Ishikawa (cell line): Measurements from ENCODE around the gene OPHN1.

Experiments used
- CEBPB ChIP-seq: IDR thresholded peaks from 2 replicates; pipeline ENCODE4 v1.6.1; 2012
- EP300 ChIP-seq: IDR thresholded peaks from 2 replicates; pipeline ENCODE4 v1.6.1; 2012; ENCODE audit warnings: borderline replicate concordance
- RAD21 ChIP-seq: IDR thresholded peaks from 2 replicates; pipeline ENCODE4 v1.6.1; 2012; ENCODE audit warnings: low read depth
- USF1 ChIP-seq: IDR thresholded peaks from 2 replicates; pipeline ENCODE4 v1.6.1; 2012
- TF ChIP-seq, protein P1 (sequence below): IDR thresholded peaks from 2 replicates; pipeline ENCODE4 v1.6.1; 2012; ENCODE audit warnings: low read depth, mild to moderate bottlenecking

GRCh38 chrX:68288127-68288526, 145.2 kb downstream of the OPHN1 start:
- TF ChIP-seq RAD21 = no peak
- no peak for TF ChIP-seq CEBPB
- no peak for TF ChIP-seq EP300
- no peak for TF ChIP-seq USF1
- TF ChIP-seq, protein P1, sequence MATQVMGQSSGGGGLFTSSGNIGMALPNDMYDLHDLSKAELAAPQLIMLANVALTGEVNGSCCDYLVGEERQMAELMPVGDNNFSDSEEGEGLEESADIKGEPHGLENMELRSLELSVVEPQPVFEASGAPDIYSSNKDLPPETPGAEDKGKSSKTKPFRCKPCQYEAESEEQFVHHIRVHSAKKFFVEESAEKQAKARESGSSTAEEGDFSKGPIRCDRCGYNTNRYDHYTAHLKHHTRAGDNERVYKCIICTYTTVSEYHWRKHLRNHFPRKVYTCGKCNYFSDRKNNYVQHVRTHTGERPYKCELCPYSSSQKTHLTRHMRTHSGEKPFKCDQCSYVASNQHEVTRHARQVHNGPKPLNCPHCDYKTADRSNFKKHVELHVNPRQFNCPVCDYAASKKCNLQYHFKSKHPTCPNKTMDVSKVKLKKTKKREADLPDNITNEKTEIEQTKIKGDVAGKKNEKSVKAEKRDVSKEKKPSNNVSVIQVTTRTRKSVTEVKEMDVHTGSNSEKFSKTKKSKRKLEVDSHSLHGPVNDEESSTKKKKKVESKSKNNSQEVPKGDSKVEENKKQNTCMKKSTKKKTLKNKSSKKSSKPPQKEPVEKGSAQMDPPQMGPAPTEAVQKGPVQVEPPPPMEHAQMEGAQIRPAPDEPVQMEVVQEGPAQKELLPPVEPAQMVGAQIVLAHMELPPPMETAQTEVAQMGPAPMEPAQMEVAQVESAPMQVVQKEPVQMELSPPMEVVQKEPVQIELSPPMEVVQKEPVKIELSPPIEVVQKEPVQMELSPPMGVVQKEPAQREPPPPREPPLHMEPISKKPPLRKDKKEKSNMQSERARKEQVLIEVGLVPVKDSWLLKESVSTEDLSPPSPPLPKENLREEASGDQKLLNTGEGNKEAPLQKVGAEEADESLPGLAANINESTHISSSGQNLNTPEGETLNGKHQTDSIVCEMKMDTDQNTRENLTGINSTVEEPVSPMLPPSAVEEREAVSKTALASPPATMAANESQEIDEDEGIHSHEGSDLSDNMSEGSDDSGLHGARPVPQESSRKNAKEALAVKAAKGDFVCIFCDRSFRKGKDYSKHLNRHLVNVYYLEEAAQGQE = no peak
